Neural cell (in vitro differentiated cells): ENCODE measurements around the gene TAOK1.

Experiments used
- EP300 ChIP-seq: fragments of 450-650 bp; conservative IDR thresholded peaks from 2 replicates; pipeline ENCODE4 v1.6.1; 2014; ENCODE audit warnings: antibody characterized with exemption, mild to moderate bottlenecking, moderate library complexity; ENCODE audit not compliant: poor library complexity, severe bottlenecking
- EZH2 ChIP-seq: fragments of 200-600, 300-800 bp; shearing (Covaris generic), sonication (generic); IDR thresholded peaks from 2 replicates; pipeline ENCODE4 v1.6.1; 2014; ENCODE audit warnings: antibody characterized with exemption, low read length, borderline replicate concordance, mild to moderate bottlenecking; ENCODE audit not compliant: insufficient read depth, poor library complexity, severe bottlenecking
- MXI1 ChIP-seq: fragments of 450-650 bp; conservative IDR thresholded peaks from 2 replicates; pipeline ENCODE4 v1.6.1; 2014; ENCODE audit warnings: antibody characterized with exemption, mild to moderate bottlenecking; ENCODE audit not compliant: poor library complexity, severe bottlenecking
- POLR2AphosphoS5 ChIP-seq: IDR thresholded peaks from 2 replicates; pipeline ENCODE4 v1.6.1; 2012
- RAD21 ChIP-seq: fragments of 450-650 bp; conservative IDR thresholded peaks from 2 replicates; pipeline ENCODE4 v1.6.1; 2014; ENCODE audit warnings: antibody characterized with exemption, mild to moderate bottlenecking, moderate library complexity
- REST ChIP-seq: IDR thresholded peaks from 2 replicates; pipeline ENCODE4 v1.6.1; 2012; ENCODE audit warnings: borderline replicate concordance
- SMC3 ChIP-seq: fragments of 450-650 bp; conservative IDR thresholded peaks from 2 replicates; pipeline ENCODE4 v1.6.1; 2014; ENCODE audit warnings: antibody characterized with exemption, mild to moderate bottlenecking, moderate library complexity; ENCODE audit not compliant: poor library complexity
- TAF1 ChIP-seq: IDR thresholded peaks from 2 replicates; pipeline ENCODE4 v1.6.1; 2012; ENCODE audit warnings: low read depth
- TF ChIP-seq, protein P1 (sequence below): fragments of 450-650 bp; IDR thresholded peaks from 2 replicates; pipeline ENCODE4 v1.5.1; 2014; ENCODE audit warnings: antibody characterized with exemption, mild to moderate bottlenecking, moderate library complexity; ENCODE audit not compliant: poor library complexity, severe bottlenecking

- TF ChIP-seq, protein P1, sequence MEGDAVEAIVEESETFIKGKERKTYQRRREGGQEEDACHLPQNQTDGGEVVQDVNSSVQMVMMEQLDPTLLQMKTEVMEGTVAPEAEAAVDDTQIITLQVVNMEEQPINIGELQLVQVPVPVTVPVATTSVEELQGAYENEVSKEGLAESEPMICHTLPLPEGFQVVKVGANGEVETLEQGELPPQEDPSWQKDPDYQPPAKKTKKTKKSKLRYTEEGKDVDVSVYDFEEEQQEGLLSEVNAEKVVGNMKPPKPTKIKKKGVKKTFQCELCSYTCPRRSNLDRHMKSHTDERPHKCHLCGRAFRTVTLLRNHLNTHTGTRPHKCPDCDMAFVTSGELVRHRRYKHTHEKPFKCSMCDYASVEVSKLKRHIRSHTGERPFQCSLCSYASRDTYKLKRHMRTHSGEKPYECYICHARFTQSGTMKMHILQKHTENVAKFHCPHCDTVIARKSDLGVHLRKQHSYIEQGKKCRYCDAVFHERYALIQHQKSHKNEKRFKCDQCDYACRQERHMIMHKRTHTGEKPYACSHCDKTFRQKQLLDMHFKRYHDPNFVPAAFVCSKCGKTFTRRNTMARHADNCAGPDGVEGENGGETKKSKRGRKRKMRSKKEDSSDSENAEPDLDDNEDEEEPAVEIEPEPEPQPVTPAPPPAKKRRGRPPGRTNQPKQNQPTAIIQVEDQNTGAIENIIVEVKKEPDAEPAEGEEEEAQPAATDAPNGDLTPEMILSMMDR = peak; percentile 97
- TF ChIP-seq EP300 (no peak), POLR2AphosphoS5 (peak; percentile 34), TAF1 (no peak), SMC3 (peak; percentile 86), MXI1 (no peak), EZH2 (no peak), REST (no peak), RAD21 (peak; percentile 90)
Observed at GRCh38 chr17:29591737-29592608, 201.8 kb downstream of the TAOK1 start.
